C4-2B (cell line): ENCODE measurements around the gene ZNRF1.

ENCODE experiments used
- ZFX ChIP-seq: fragments of 450-650 bp; IDR thresholded peaks from 2 replicates; pipeline ENCODE4 v1.6.1; 2017
- TF ChIP-seq, protein P1 (sequence below): fragments of 450-650 bp; conservative IDR thresholded peaks from 2 replicates; pipeline ENCODE4 v1.5.1; 2017; ENCODE audit warnings: mild to moderate bottlenecking

GRCh38 chr16:75063549-75064088 lies 64.8 kb downstream of the ZNRF1 start:
- TF ChIP-seq, protein P1, sequence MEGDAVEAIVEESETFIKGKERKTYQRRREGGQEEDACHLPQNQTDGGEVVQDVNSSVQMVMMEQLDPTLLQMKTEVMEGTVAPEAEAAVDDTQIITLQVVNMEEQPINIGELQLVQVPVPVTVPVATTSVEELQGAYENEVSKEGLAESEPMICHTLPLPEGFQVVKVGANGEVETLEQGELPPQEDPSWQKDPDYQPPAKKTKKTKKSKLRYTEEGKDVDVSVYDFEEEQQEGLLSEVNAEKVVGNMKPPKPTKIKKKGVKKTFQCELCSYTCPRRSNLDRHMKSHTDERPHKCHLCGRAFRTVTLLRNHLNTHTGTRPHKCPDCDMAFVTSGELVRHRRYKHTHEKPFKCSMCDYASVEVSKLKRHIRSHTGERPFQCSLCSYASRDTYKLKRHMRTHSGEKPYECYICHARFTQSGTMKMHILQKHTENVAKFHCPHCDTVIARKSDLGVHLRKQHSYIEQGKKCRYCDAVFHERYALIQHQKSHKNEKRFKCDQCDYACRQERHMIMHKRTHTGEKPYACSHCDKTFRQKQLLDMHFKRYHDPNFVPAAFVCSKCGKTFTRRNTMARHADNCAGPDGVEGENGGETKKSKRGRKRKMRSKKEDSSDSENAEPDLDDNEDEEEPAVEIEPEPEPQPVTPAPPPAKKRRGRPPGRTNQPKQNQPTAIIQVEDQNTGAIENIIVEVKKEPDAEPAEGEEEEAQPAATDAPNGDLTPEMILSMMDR: no peak
- no peak for TF ChIP-seq ZFX
